ENCODE data around the gene COMMD8.

COMMD8 gene

GRCh38 chr4:47415719-47416118 lies 47.8 kb downstream of the COMMD8 start:
- H3K4me3 ChIP-seq (ENCODE audit: low read length): no peak overlapping the region
- peak overlapping the region; percentile 36; the same call in 1 of the 2 replicates for H3K27ac ChIP-seq (ENCODE audit: low read length)
- H3K9me3 ChIP-seq (replicated peaks; ENCODE audit: insufficient read depth, low read length): no peaks in the 10 kb centered on the region
- no peak overlapping the region for H2AFZ ChIP-seq (ENCODE audit: low read length)
- H3K36me3 ChIP-seq (replicated peaks; ENCODE audit: insufficient read depth, low read length): no peaks in the 10 kb centered on the region
- peaks cover 15% of the 10 kb centered on the region for H3K4me1 ChIP-seq (ENCODE audit: low read length)
- no peaks in the 10 kb centered on the region for H3K79me2 ChIP-seq (ENCODE audit: low read length)
- no peaks in the 10 kb centered on the region for H3K9me2 ChIP-seq (replicated peaks; ENCODE audit: insufficient read depth, low read length)
- H3K9ac ChIP-seq (ENCODE audit: low read length): no peak overlapping the region
- TF ChIP-seq EZH2 (optimal IDR thresholded peaks at IDR 0.05; ENCODE audit: low read depth, low read length) (no peak), EZH2phosphoT487 (IDR thresholded peaks at IDR 0.05; ENCODE audit: low read length) (no peak), CTCF (IDR thresholded peaks at IDR 0.05; ENCODE audit: low read length) (no peak)
- no peaks in the 10 kb centered on the region for H4K20me1 ChIP-seq (ENCODE audit: insufficient read depth, low read length)
- no peaks in the 10 kb centered on the region for H3K27me3 ChIP-seq (replicated peaks; ENCODE audit: insufficient read depth, low read length)
- peak; percentile 47 for DNase-seq
- no peak overlapping the region for H3K4me2 ChIP-seq (ENCODE audit: low read depth, low read length)
- H3F3A ChIP-seq (ENCODE audit: insufficient read depth, low read length): peaks cover 9% of the 10 kb centered on the region

- Histone ChIP-seq H2AFZ (ENCODE audit: low read length) (no peak overlapping the region), H3K27me3 (replicated peaks; ENCODE audit: insufficient read depth, low read length) (no peaks in the 10 kb centered on the region), H3K9ac (ENCODE audit: low read length) (no peak overlapping the region), H3K9me3 (replicated peaks; ENCODE audit: insufficient read depth, low read length) (no peaks in the 10 kb centered on the region), H3K79me2 (ENCODE audit: low read length) (no peaks in the 10 kb centered on the region), H3K9me2 (replicated peaks; ENCODE audit: insufficient read depth, low read length) (no peaks in the 10 kb centered on the region), H4K20me1 (ENCODE audit: insufficient read depth, low read length) (no peaks in the 10 kb centered on the region), H3F3A (ENCODE audit: insufficient read depth, low read length) (peaks cover 9% of the 10 kb centered on the region), H3K4me1 (ENCODE audit: low read length) (peaks cover 15% of the 10 kb centered on the region), H3K4me3 (ENCODE audit: low read length) (no peak overlapping the region), H3K36me3 (replicated peaks; ENCODE audit: insufficient read depth, low read length) (no peaks in the 10 kb centered on the region), H3K4me2 (ENCODE audit: low read depth, low read length) (no peak overlapping the region), H3K27ac (ENCODE audit: low read length) (no peak overlapping the region)
- TF ChIP-seq EZH2 (optimal IDR thresholded peaks at IDR 0.05; ENCODE audit: low read depth, low read length) (no peak), CTCF (IDR thresholded peaks at IDR 0.05; ENCODE audit: low read length) (no peak), EZH2phosphoT487 (IDR thresholded peaks at IDR 0.05; ENCODE audit: low read length) (no peak)
- no peak for DNase-seq
Measured at GRCh38 chr4:47413521-47413920, 50.0 kb downstream of the COMMD8 start.

GRCh38 chr4:47410271-47410670 lies 53.2 kb downstream of the COMMD8 start:
- Histone ChIP-seq H4K20me1 (ENCODE audit: insufficient read depth, low read length) (no peaks in the 10 kb centered on the region), H3K36me3 (replicated peaks; ENCODE audit: insufficient read depth, low read length) (no peaks in the 10 kb centered on the region), H3K4me2 (ENCODE audit: low read depth, low read length) (no peak overlapping the region)

More at GRCh38 chr4:47410271-47410670, 53.2 kb downstream of the COMMD8 start:
- no peak for TF ChIP-seq EZH2phosphoT487 (IDR thresholded peaks at IDR 0.05; ENCODE audit: low read length)
- TF ChIP-seq CTCF (IDR thresholded peaks at IDR 0.05; ENCODE audit: low read length): no peak
- no peak for TF ChIP-seq EZH2 (optimal IDR thresholded peaks at IDR 0.05; ENCODE audit: low read depth, low read length)
- no peaks in the 10 kb centered on the region for H3K9me3 ChIP-seq (replicated peaks; ENCODE audit: insufficient read depth, low read length)
- H3K27me3 ChIP-seq (replicated peaks; ENCODE audit: insufficient read depth, low read length): no peaks in the 10 kb centered on the region
- no peak overlapping the region for H3K9ac ChIP-seq (ENCODE audit: low read length)
- no peak overlapping the region for H3K27ac ChIP-seq (ENCODE audit: low read length)
- H3K9me2 ChIP-seq (replicated peaks; ENCODE audit: insufficient read depth, low read length): no peaks in the 10 kb centered on the region
- H3K4me3 ChIP-seq (ENCODE audit: low read length): no peak overlapping the region
- H3K4me1 ChIP-seq (ENCODE audit: low read length): peaks cover 6% of the 10 kb centered on the region
- no peaks in the 10 kb centered on the region for H3K79me2 ChIP-seq (ENCODE audit: low read length)
- H3F3A ChIP-seq (ENCODE audit: insufficient read depth, low read length): no peaks in the 10 kb centered on the region
- DNase-seq: no peak
- no peak overlapping the region for H2AFZ ChIP-seq (ENCODE audit: low read length)

Data from MM.1S (cell line).